K562 (cell line): ENCODE data around the gene TECPR2.

ENCODE experiments used
- CHD1 ChIP-seq: fragments of 200-600 bp; sonication (generic); IDR thresholded peaks from one replicate; pipeline ENCODE4 v1.6.1; 2012; ENCODE audit warnings: mild to moderate bottlenecking, moderate library complexity, low read length, inconsistent platforms
- RAD21 ChIP-seq, 2 experiments: fragments of 250-450 bp in 1 of 2; fragments of 450-650 bp in 1 of 2; sonication (Bioruptor Pico) in 1 of 2; formaldehyde crosslinking in 1 of 2; IDR thresholded peaks in 1 of 2; conservative IDR thresholded peaks in 1 of 2; 2 replicates each; pipeline versions ENCODE4 v1.4.0 to v1.8.0; 2020 to 2022; ENCODE audit warnings: mild to moderate bottlenecking in 2 of 2, moderate library complexity in 1 of 2
- SRF ChIP-seq, 2 experiments: fragments of 250-450, 450-650 bp in 1 of 2; sonication (Bioruptor Pico) in 1 of 2; sonication (generic) in 1 of 2; formaldehyde crosslinking; IDR thresholded peaks; 2 replicates each; pipeline versions ENCODE4 v1.5.0 to v1.5.1; 2020 to 2022; ENCODE audit warnings: mild to moderate bottlenecking in 1 of 2, missing genetic modification reagents in 1 of 2
- ZNF311 ChIP-seq: fragments of 250-450 bp; sonication (Bioruptor Pico); IDR thresholded peaks from 2 replicates; pipeline ENCODE4 v1.4.0; 2020; ENCODE audit warnings: mild to moderate bottlenecking, moderate library complexity

DNA sequence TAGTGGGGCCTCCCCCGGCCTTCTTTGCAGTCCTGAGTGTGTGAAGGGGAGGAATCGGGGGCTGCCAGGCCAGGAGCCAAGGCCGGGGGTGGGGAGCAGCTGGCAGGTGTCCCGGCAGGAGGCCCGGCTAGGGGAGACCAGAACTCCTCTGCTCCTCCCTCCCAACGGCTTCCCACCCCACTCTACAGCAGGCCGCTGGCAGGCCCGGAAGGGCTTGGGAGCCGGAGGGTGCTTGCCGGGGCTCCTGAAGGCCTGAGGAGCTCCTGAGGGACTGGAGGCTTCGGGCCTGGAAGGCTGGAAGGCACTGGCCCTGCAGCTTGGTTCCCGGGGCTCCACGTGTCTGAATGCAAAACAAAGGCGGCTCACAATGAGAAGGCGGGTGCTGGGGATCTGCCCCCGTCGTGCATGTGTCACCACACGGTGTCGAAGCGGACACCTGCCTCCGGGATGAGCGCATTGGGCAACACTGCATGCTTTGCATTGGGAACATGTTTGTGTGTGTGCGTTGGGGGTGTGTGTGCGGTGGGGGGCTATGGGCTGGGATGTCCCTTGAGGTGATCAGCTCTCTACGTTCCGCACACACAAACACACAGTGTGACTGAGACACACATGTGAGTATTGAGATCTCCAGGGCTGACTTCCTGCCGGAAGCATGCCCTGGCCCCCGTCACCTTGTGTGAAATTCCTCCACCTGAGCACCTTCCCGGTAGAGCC, 177.7 kb downstream of the TECPR2 start:
- TF ChIP-seq CHD1 (no peak), RAD21 (CRISPR knock-in tag; conservative IDR thresholded peaks at IDR 0.05 in 1 of 2, IDR thresholded peaks at IDR 0.05 in 1 of 2) (no peak), ZNF311 (CRISPR knock-in tag) (no peak), SRF (CRISPR knock-in tag; IDR thresholded peaks at IDR 0.05) (no peak)
